ENCODE measurements around the gene CRYBB3.

GRCh38 chr22:25196326-25196725 lies 3.3 kb upstream of the CRYBB3 start:
- TF ChIP-seq CTCF (IDR thresholded peaks at IDR 0.05) (no peak), EZH2 (IDR thresholded peaks at IDR 0.05; ENCODE audit: borderline replicate concordance, insufficient read depth, low read depth, low read length, poor library complexity, severe bottlenecking) (no peak)
